ENCODE data around the gene GADD45B. TPM values are rescaled to one million over a fixed set of nuclear protein-coding genes. Genes with fewer than 3 reads are reported as not detected.
"Not testable (repeated sequence)": the region's sequence is repeated elsewhere in the genome, so short reads cannot be mapped to it uniquely, and the experiment has no call there.

GADD45B gene
- total and polyA plus RNA-seq, 2 donors, result 75.9 to 161 TPM

DNA sequence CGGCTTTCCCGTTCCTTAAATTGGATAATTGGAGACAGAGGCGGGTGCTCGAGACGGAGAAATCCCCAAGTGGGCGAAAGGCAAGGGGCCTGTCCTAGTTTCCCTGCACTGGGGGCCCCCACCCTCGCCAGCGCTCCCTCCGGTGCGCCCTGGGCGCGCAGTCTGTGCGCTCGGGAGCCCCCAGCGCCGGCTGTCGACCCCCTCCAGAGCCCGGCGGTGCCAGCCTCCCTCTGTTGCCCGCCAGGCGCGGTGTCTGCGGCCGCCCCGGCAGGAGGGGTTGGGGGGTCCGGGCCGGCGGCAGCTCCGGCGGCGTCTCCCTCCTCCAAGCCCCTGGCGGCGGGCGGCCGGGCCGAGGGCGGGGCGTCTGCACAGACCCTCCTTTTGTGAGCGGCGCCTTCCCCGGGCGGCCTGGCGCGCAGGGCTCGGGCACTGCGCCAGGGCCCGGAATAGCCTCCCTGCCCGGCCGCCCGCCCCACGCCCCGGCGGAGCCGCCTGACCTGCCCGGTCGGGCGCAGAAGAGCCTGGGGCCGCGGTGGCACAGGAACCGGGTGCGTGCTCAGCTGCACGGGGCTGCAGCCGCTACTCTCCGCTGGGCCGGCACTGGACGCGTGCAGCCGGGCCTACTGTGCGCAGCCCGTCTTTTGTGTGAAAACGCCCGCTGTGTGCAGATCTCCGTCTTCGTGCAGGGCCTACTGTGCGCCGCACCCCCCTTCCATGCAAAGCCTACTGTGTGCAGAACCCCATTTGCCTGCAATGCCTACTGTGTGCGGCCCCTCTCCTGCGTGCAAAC lies 13.2 kb downstream of the GADD45B start:
- DNase-seq (ENCODE audit: low read depth in 6 of 9, low spot score in 9 of 9), result no peak
- Histone ChIP-seq H3K36me3 (ENCODE audit: control insufficient read depth in 2 of 2, insufficient read depth in 2 of 2, low read length in 1 of 2) (no peaks in the 10 kb centered on the region), H3K27ac (ENCODE audit: low read depth in 1 of 2, low read length in 1 of 2) (no peak overlapping the region), H3K4me3 (ENCODE audit: low read length in 2 of 2) (peak overlapping the region in 1 of 2 donors; percentile 15), H3K9me3 (ENCODE audit: control insufficient read depth in 2 of 2, insufficient read depth in 1 of 2, low read length in 1 of 2) (peaks cover 0 to 19% of the 10 kb centered on the region in 2 donors), H3K27me3 (ENCODE audit: control insufficient read depth in 2 of 2, insufficient read depth in 1 of 2, low read length in 1 of 2) (peaks cover 53 to 76% of the 10 kb centered on the region in 2 donors), H3K4me1 (ENCODE audit: control insufficient read depth in 2 of 2, insufficient read depth in 2 of 2, low read length in 2 of 2) (peaks cover 3 to 16% of the 10 kb centered on the region in 2 donors)
- WGBS, result 5% methylated on average over 78 of the region's 78 CpGs

DNA sequence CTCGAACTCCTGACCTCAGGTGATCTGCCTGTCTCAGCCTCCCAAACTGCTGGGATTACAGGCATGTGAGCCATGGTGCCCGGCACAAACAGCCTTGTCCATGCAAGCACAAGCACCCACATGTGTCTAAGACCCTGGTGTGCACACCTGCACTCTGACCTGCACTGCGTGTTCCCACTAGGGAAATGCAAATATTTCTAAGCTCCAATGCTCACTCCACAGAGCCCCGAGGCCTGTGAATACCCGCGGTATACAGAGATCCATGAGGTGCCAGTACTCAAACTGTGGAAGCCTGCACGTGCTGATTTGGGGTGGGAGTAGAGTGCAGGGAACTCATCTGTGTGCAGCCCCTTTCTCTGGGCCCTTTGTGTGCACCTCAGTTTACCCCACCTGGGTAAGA lies 14.7 kb downstream of the GADD45B start:
- H3K27me3 ChIP-seq (ENCODE audit: control insufficient read depth in 2 of 2, insufficient read depth in 1 of 2, low read length in 1 of 2), result peaks cover 66 to 89% of the 10 kb centered on the region in 2 donors
- no peak for DNase-seq (ENCODE audit: low read depth in 6 of 9, low spot score in 9 of 9)
- no peaks in the 10 kb centered on the region for H3K36me3 ChIP-seq (ENCODE audit: control insufficient read depth in 2 of 2, insufficient read depth in 2 of 2, low read length in 1 of 2)
- peaks cover 1 to 20% of the 10 kb centered on the region in 2 donors for H3K9me3 ChIP-seq (ENCODE audit: control insufficient read depth in 2 of 2, insufficient read depth in 1 of 2, low read length in 1 of 2)
- H3K4me3 ChIP-seq (ENCODE audit: low read length in 2 of 2), result no peak overlapping the region
- 64% methylated on average over 7 of the region's 7 CpGs for WGBS
- H3K27ac ChIP-seq (ENCODE audit: low read depth in 1 of 2, low read length in 1 of 2), result no peak overlapping the region
- H3K4me1 ChIP-seq (ENCODE audit: control insufficient read depth in 2 of 2, insufficient read depth in 2 of 2, low read length in 2 of 2), result peaks cover 11 to 26% of the 10 kb centered on the region in 2 donors

DNA sequence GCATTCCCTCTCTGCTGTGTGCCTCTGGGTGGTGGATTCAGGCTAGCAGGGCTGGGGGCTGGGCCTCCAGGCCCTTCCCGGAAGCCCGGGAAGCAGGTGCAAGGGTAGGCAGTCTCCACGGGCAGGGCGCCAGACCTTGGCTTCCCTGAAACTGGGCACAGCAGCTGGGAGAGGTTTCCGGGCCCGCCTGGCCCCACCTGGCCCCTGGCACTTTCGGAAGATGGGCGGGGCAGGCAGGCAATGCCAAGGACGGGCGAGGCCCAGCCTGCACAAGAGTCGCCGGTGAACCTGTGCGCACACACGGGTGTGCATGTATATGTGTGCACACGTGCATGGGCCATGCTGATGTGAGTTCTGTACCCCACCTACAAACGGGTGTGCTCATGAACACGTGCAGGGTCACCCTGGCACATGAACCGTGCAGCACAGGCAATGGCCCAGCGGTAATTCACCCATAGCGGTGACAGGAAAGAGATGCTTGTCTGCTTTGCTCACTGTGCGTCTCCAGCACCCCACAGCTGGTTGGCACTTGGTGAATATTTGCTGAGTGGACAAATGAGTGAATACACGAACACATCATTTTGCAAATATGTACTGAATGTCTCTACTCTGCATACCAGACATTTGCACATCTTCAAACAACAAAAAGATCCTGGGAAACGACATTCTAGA lies 15.3 kb downstream of the GADD45B start:
- DNase-seq (ENCODE audit: low read depth in 6 of 9, low spot score in 9 of 9), result no peak
- peaks cover 1 to 16% of the 10 kb centered on the region in 2 donors for H3K9me3 ChIP-seq (ENCODE audit: control insufficient read depth in 2 of 2, insufficient read depth in 1 of 2, low read length in 1 of 2)
- WGBS, result 40% methylated on average over 23 of the region's 23 CpGs
- H3K4me3 ChIP-seq (ENCODE audit: low read length in 2 of 2), result no peak overlapping the region
- peaks cover 68 to 90% of the 10 kb centered on the region in 2 donors for H3K27me3 ChIP-seq (ENCODE audit: control insufficient read depth in 2 of 2, insufficient read depth in 1 of 2, low read length in 1 of 2)
- H3K27ac ChIP-seq (ENCODE audit: low read depth in 1 of 2, low read length in 1 of 2), result no peak overlapping the region
- no peaks in the 10 kb centered on the region for H3K36me3 ChIP-seq (ENCODE audit: control insufficient read depth in 2 of 2, insufficient read depth in 2 of 2, low read length in 1 of 2)
- peaks cover 11 to 28% of the 10 kb centered on the region in 2 donors for H3K4me1 ChIP-seq (ENCODE audit: control insufficient read depth in 2 of 2, insufficient read depth in 2 of 2, low read length in 2 of 2)

DNA sequence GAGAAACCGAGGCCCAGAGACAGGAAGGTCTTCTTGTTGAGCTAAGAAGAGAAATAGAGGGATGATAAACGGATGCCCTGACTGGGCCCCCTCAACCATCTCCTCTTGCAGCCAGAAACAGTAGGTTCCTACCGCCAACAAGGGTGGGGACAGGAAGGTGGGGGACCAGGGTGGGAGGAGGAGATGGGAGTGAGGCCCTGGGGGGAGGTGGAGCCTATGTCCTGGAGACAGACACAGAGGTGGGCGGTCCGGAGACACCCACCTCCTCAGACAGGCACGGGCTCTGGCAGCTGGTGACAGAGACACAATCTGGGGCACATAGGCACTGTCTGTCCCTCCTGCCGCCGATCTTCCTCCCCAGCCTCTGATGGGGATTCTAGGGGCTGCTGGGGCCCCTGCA lies 16.9 kb downstream of the GADD45B start:
- no peak overlapping the region for H3K27ac ChIP-seq (ENCODE audit: low read depth in 1 of 2, low read length in 1 of 2)
- H3K27me3 ChIP-seq (ENCODE audit: control insufficient read depth in 2 of 2, insufficient read depth in 1 of 2, low read length in 1 of 2), result peaks cover 67 to 91% of the 10 kb centered on the region in 2 donors
- no peak for DNase-seq (ENCODE audit: low read depth in 6 of 9, low spot score in 9 of 9)
- H3K4me3 ChIP-seq (ENCODE audit: low read length in 2 of 2), result no peak overlapping the region
- WGBS, result 50% methylated on average over 8 of the region's 8 CpGs
- H3K9me3 ChIP-seq (ENCODE audit: control insufficient read depth in 2 of 2, insufficient read depth in 1 of 2, low read length in 1 of 2), result peaks cover 1 to 10% of the 10 kb centered on the region in 2 donors
- H3K4me1 ChIP-seq (ENCODE audit: control insufficient read depth in 2 of 2, insufficient read depth in 2 of 2, low read length in 2 of 2), result peaks cover 11 to 26% of the 10 kb centered on the region in 2 donors
- no peaks in the 10 kb centered on the region for H3K36me3 ChIP-seq (ENCODE audit: control insufficient read depth in 2 of 2, insufficient read depth in 2 of 2, low read length in 1 of 2)

DNA sequence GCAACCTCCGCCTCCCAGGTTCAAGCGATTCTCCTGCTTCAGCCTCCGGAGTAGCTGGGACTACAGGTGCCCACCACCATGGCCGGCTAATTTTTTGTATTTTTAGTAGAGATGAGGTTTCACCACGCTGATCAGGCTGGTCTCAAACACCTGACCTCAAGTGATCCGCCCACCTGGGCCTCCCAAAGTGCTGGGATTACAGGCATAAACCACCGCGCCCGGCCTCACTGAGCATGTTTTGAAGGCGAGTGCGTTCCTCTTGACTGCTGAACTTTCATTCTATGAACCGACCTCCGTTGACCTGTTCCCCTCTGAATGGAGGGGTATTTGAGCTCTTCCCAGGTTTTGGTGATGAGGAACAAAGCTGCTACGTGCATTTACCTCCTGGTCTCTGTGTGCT lies 17.5 kb downstream of the GADD45B start:
- peaks cover 61 to 89% of the 10 kb centered on the region in 2 donors for H3K27me3 ChIP-seq (ENCODE audit: control insufficient read depth in 2 of 2, insufficient read depth in 1 of 2, low read length in 1 of 2)
- H3K4me3 ChIP-seq (ENCODE audit: low read length in 2 of 2); H3K36me3 ChIP-seq (ENCODE audit: control insufficient read depth in 2 of 2, insufficient read depth in 2 of 2, low read length in 1 of 2); H3K9me3 ChIP-seq (ENCODE audit: control insufficient read depth in 2 of 2, insufficient read depth in 1 of 2, low read length in 1 of 2); DNase-seq (ENCODE audit: low read depth in 6 of 9, low spot score in 9 of 9); H3K27ac ChIP-seq (ENCODE audit: low read depth in 1 of 2, low read length in 1 of 2): not testable (repeated sequence)
- peaks cover 11 to 23% of the 10 kb centered on the region in 2 donors for H3K4me1 ChIP-seq (ENCODE audit: control insufficient read depth in 2 of 2, insufficient read depth in 2 of 2, low read length in 2 of 2)
- 91% methylated on average over 14 of the region's 14 CpGs for WGBS

DNA sequence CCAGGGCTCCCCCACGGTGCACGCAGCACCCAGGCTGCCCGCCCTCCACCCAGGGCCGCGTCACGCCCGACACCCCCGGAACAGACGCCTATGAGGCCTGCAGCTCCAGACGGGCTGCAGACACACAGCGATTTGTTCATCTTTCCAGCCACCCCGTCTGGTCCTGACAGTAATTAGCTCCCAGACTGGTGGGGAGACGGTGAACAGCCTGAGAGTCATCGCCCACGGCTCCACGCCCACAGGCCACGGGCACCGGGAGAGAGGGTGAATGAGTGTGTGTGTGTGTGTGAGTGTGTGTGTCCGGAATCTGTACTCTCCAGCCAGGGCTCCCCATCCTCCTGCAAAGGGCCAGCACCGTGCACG lies 18.1 kb downstream of the GADD45B start:
- peaks cover 55 to 84% of the 10 kb centered on the region in 2 donors for H3K27me3 ChIP-seq (ENCODE audit: control insufficient read depth in 2 of 2, insufficient read depth in 1 of 2, low read length in 1 of 2)
- peaks cover 1 to 4% of the 10 kb centered on the region in 2 donors for H3K9me3 ChIP-seq (ENCODE audit: control insufficient read depth in 2 of 2, insufficient read depth in 1 of 2, low read length in 1 of 2)
- peaks cover 11 to 18% of the 10 kb centered on the region in 2 donors for H3K4me1 ChIP-seq (ENCODE audit: control insufficient read depth in 2 of 2, insufficient read depth in 2 of 2, low read length in 2 of 2)
- no peak for DNase-seq (ENCODE audit: low read depth in 6 of 9, low spot score in 9 of 9)
- H3K27ac ChIP-seq (ENCODE audit: low read depth in 1 of 2, low read length in 1 of 2), result no peak overlapping the region
- H3K4me3 ChIP-seq (ENCODE audit: low read length in 2 of 2), result no peak overlapping the region
- 90% methylated on average over 21 of the region's 21 CpGs for WGBS
- no peaks in the 10 kb centered on the region for H3K36me3 ChIP-seq (ENCODE audit: control insufficient read depth in 2 of 2, insufficient read depth in 2 of 2, low read length in 1 of 2)

DNA sequence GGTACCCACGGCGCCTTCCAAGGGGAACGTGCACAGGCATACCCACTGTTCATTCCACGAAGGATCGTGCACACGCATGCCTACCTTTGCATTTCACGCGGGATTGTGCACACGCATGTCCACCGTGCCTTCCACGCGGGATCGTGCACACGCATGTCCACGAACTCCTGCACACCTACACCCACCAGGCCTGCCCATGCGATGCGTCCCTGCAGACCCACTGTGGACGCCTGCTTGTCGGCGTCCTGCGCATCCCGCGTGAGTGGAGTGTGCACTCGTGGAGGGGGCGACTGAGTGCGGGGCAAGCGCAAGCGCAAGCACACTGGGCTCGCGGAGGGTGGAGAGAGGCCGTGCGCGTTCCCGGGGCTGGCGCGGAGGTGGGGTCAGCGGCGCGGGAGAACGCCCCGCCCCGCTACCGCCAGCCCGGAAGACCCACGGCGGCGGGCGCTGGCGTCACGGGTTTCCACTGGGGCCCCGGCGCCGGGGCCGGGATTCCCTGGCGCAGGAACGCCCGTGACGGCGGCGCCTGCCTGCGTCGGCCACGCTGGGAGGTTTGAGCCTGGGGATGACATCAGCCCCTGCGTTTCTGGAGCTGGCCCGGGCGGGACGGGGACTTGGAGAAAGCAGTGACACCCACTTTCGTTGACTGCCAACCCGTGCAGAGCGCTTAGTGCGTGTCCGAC lies 18.7 kb downstream of the GADD45B start:
- H3K27ac ChIP-seq (ENCODE audit: low read depth in 1 of 2, low read length in 1 of 2), result no peak overlapping the region
- WGBS, result 18% methylated on average over 72 of the region's 72 CpGs
- peaks cover 1 to 4% of the 10 kb centered on the region in 2 donors for H3K9me3 ChIP-seq (ENCODE audit: control insufficient read depth in 2 of 2, insufficient read depth in 1 of 2, low read length in 1 of 2)
- no peaks in the 10 kb centered on the region for H3K36me3 ChIP-seq (ENCODE audit: control insufficient read depth in 2 of 2, insufficient read depth in 2 of 2, low read length in 1 of 2)
- H3K4me3 ChIP-seq (ENCODE audit: low read length in 2 of 2), result peak overlapping the region; percentile 32 to 52
- DNase-seq (ENCODE audit: low read depth in 6 of 9, low spot score in 9 of 9), result peak in 2 of 9 donors; percentile 9 to 39
- H3K4me1 ChIP-seq (ENCODE audit: control insufficient read depth in 2 of 2, insufficient read depth in 2 of 2, low read length in 2 of 2), result peaks cover 11 to 18% of the 10 kb centered on the region in 2 donors
- H3K27me3 ChIP-seq (ENCODE audit: control insufficient read depth in 2 of 2, insufficient read depth in 1 of 2, low read length in 1 of 2), result peaks cover 50 to 82% of the 10 kb centered on the region in 2 donors

DNA sequence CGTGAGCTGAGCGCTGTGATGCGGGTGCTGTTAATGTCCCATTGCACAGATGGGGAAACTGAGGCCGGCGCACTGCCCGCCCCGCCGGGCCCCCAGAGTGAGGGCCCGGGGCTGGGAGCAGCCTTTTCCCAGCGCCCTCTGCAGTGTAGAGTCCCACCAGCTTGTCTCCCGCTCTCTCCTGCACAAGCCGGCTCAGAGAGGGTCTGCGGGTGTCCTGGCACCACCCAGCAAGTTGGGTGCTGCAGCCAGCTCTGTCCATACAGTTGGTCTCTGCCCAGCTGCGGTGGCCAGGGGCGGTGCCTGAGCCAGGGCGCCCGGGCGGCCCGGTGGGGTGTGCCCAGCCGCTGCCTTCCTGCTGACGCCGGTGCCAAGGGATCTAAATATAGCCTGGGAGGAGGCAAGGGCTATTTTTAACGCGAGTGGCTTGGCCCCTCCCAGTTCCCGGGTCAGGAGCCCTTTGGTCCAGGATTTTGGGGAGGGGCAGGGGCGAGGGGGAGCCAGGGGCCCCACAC lies 19.3 kb downstream of the GADD45B start:
- 4% methylated on average over 26 of the region's 26 CpGs for WGBS

More for the DNA sequence above, 19.3 kb downstream of the GADD45B start:
- H3K4me1 ChIP-seq (ENCODE audit: control insufficient read depth in 2 of 2, insufficient read depth in 2 of 2, low read length in 2 of 2), result peaks cover 11 to 18% of the 10 kb centered on the region in 2 donors
- DNase-seq (ENCODE audit: low read depth in 6 of 9, low spot score in 9 of 9), result no peak
- H3K9me3 ChIP-seq (ENCODE audit: control insufficient read depth in 2 of 2, insufficient read depth in 1 of 2, low read length in 1 of 2), result peaks cover 1 to 4% of the 10 kb centered on the region in 2 donors
- peaks cover 45 to 79% of the 10 kb centered on the region in 2 donors for H3K27me3 ChIP-seq (ENCODE audit: control insufficient read depth in 2 of 2, insufficient read depth in 1 of 2, low read length in 1 of 2)
- peak overlapping the region; percentile 32 to 52 for H3K4me3 ChIP-seq (ENCODE audit: low read length in 2 of 2)
- H3K27ac ChIP-seq (ENCODE audit: low read depth in 1 of 2, low read length in 1 of 2), result no peak overlapping the region
- no peaks in the 10 kb centered on the region for H3K36me3 ChIP-seq (ENCODE audit: control insufficient read depth in 2 of 2, insufficient read depth in 2 of 2, low read length in 1 of 2)

All from thymus (tissue), 11 donors.